Upper lobe of right lung (tissue), 1 donor: ENCODE measurements around the gene LIMD2. TPM values are rescaled to one million over a fixed set of nuclear protein-coding genes. Genes with fewer than 3 reads are reported as not detected.

ENCODE experiments used
- ATAC-seq: fragments of 200-7000 bp; cut with Tn5 transposase; one replicate; pipeline ENCODE4 v1.9.1; 2020; ENCODE audit warnings: mild to moderate bottlenecking, moderate library complexity
- DNase-seq: peaks from one replicate; pipeline ENCODE4 v3.0.0-alpha.2; 2020
- H3K27ac ChIP-seq: fragments of 200-600 bp; one replicate; pipeline ENCODE4 v1.8.0; 2022
- H3K27me3 ChIP-seq: fragments of 200-600 bp; one replicate; pipeline ENCODE4 v1.8.0; 2022; ENCODE audit warnings: mild to moderate bottlenecking
- H3K36me3 ChIP-seq: fragments of 200-600 bp; one replicate; pipeline ENCODE4 v1.8.0; 2022
- H3K4me1 ChIP-seq: fragments of 200-600 bp; one replicate; pipeline ENCODE4 v1.8.0; 2022
- H3K4me3 ChIP-seq: fragments of 200-600 bp; one replicate; pipeline ENCODE4 v1.8.0; 2022; ENCODE audit warnings: mild to moderate bottlenecking
- H3K9me3 ChIP-seq: fragments of 200-600 bp; one replicate; pipeline ENCODE4 v1.8.0; 2022
- CTCF ChIP-seq: fragments of 200-600 bp; IDR thresholded peaks from one replicate; pipeline ENCODE4 v1.8.0; 2022; ENCODE audit warnings: antibody characterized with exemption
- intact Hi-C: fragments of 100-400 bp; cut with DNase I; formaldehyde crosslinking; loops from one replicate; pipeline ENCODE4 v1.11.0; 2022
- total RNA-seq: library from RNA; stranded (reverse); fragmentation: NEBNext Ultra II Directional; extraction: Animal tissue kit (Norgen Biotek cat#: 25700); gene quantifications from one replicate; pipeline ENCODE4 v1.2.1, GENCODE V29; 2021
- donor health status: DM: no; HTN: yes; CAD: no; lungs with severe emphysema.

Gene LIMD2
- total RNA-seq, 1 donor from 2014 or later = 22.9 TPM

DNA sequence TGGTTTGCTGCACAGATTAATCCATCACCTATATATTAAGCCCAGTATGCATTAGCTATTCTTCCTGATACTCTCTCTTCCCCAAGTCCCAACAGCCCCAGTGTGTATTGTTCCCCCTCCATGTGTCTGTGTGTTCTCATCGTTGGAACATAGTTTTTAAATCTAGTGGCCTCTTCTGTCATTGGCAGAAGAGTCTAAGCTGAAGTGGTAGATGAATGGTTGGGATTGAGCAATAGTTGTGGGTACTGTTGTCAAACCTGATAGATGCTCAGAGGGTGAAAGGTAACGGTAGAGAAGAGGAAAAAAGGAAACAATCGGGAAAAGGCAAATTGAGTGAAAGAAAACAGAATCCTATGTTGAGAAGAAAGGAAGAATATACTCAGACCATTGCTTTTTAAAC is 47.8 kb downstream of the LIMD2 start:
- Histone ChIP-seq H3K27ac (no peak overlapping the region), H3K36me3 (peaks cover 34% of the 10 kb centered on the region)

GRCh38 chr17:63649813-63650212 is 50.1 kb downstream of the LIMD2 start:
- Histone ChIP-seq H3K9me3 (no peaks in the 10 kb centered on the region), H3K36me3 (peaks cover 40% of the 10 kb centered on the region), H3K27ac (no peak overlapping the region), H3K4me1 (peaks cover 24% of the 10 kb centered on the region), H3K27me3 (no peaks in the 10 kb centered on the region), H3K4me3 (no peak overlapping the region)
- TF ChIP-seq CTCF = no peak
- ATAC-seq (peak; percentile 75), DNase-seq (no peak)
- intact Hi-C loops = no loop called here

More for the DNA sequence above, 47.8 kb downstream of the LIMD2 start:
- Histone ChIP-seq H3K4me3 (no peak overlapping the region), H3K27me3 (no peaks in the 10 kb centered on the region), H3K9me3 (no peaks in the 10 kb centered on the region), H3K4me1 (peaks cover 8% of the 10 kb centered on the region)
- DNase-seq (no peak), ATAC-seq (no peak)
- TF ChIP-seq CTCF = no peak
- intact Hi-C loops = no loop called here

GRCh38 chr17:63647936-63648335 is 52.0 kb downstream of the LIMD2 start:
- H3K27me3 ChIP-seq = no peaks in the 10 kb centered on the region
- TF ChIP-seq CTCF = no peak
- H3K4me1 ChIP-seq = peaks cover 24% of the 10 kb centered on the region
- H3K9me3 ChIP-seq = no peaks in the 10 kb centered on the region
- no peak overlapping the region for H3K4me3 ChIP-seq
- DNase-seq (no peak), ATAC-seq (no peak)
- H3K27ac ChIP-seq = no peak overlapping the region
- intact Hi-C loops = no loop called here
- H3K36me3 ChIP-seq = peaks cover 32% of the 10 kb centered on the region

DNA sequence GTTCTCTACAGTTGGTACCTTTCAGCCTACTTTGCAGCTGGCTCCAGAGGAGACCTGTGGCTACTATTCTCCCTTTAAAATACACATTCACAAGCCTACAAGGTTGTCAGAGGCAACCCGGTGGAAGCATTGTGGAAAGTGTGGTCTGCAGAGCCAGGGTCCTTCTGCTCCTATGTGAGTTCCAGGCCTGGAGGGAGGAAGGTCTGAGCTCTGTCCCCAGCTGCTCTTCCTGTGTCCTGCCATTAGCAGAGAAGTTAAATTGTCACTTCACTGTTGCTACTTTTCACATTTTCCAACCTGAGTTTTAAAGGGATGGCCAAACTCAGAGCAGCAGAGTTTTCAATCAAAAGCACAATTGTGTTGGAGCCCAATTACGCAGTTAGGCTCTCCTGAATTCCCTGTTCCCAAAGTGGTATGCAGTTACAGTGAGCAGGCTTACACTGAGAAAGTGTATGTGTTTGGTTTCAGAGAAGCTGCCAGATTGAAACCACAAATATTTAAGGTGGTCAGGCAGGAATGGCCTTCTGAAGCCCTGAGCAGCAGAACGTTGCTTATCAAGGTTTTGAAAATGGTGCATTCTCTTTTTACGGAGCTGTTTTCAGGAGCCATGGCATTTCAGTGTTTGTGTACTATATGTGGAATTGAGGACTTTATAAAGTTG is 52.7 kb downstream of the LIMD2 start:
- no peak for TF ChIP-seq CTCF
- ATAC-seq = peak; percentile 79
- intact Hi-C loops = no loop called here
- no peaks in the 10 kb centered on the region for H3K9me3 ChIP-seq
- no peak overlapping the region for H3K4me3 ChIP-seq
- no peak for DNase-seq
- H3K36me3 ChIP-seq = peaks cover 25% of the 10 kb centered on the region
- no peaks in the 10 kb centered on the region for H3K27me3 ChIP-seq
- peaks cover 26% of the 10 kb centered on the region for H3K4me1 ChIP-seq
- H3K27ac ChIP-seq = peak overlapping the region; percentile 18

DNA sequence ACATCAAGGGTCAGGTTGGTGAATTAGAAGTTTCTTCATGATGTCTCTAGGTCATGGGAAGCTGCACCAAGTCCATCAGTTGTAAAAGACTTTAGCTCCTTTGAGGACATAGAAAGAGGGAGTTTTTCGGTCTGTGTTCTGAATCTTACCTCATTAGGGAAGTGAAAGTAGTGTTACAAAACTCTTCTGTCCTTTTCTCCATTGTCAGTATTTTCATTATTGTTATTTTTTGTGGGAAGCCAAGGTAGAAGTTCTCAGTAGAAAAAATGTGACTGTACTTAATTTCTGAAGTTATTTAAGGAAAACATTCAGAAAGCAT is 53.5 kb downstream of the LIMD2 start:
- Histone ChIP-seq H3K36me3 (peaks cover 25% of the 10 kb centered on the region), H3K27ac (peak overlapping the region; percentile 49), H3K4me3 (no peak overlapping the region), H3K4me1 (peaks cover 26% of the 10 kb centered on the region), H3K9me3 (no peaks in the 10 kb centered on the region), H3K27me3 (no peaks in the 10 kb centered on the region)
- intact Hi-C loops = no loop called here
- no peak for TF ChIP-seq CTCF
- ATAC-seq = peak; percentile 27
- DNase-seq = no peak

Other genes starting within 250 kb of the LIMD2 start
- gene ACE, start 223.1 kb downstream of the LIMD2 start, total RNA-seq = 64.1 TPM
- not detected for gene KCNH6, start 176.8 kb downstream of the LIMD2 start, total RNA-seq
- gene DCAF7, start 149.6 kb downstream of the LIMD2 start, total RNA-seq = 79.9 TPM
- gene TACO1, start 99.2 kb downstream of the LIMD2 start, total RNA-seq = 16.1 TPM
- 57.5 TPM for gene MAP3K3, start 77.7 kb downstream of the LIMD2 start, total RNA-seq
- gene STRADA, start 41.7 kb upstream of the LIMD2 start, total RNA-seq = 30.2 TPM
- 91.4 TPM for gene CCDC47, start 73.5 kb upstream of the LIMD2 start, total RNA-seq
- 93.8 TPM for gene DDX42, start 74.0 kb upstream of the LIMD2 start, total RNA-seq
- gene PSMC5, start 127.3 kb upstream of the LIMD2 start, total RNA-seq = 105 TPM
- gene FTSJ3, start 127.5 kb upstream of the LIMD2 start, total RNA-seq = 39.4 TPM
- 74.6 TPM for gene SMARCD2, start 142.6 kb upstream of the LIMD2 start, total RNA-seq
- not detected for gene CSH2, start 173.6 kb upstream of the LIMD2 start, total RNA-seq
- not detected for gene GH2, start 181.8 kb upstream of the LIMD2 start, total RNA-seq
- not detected for gene CSH1, start 196.4 kb upstream of the LIMD2 start, total RNA-seq
- gene CSHL1, start 211.1 kb upstream of the LIMD2 start, total RNA-seq = not detected
- gene GH1, start 218.7 kb upstream of the LIMD2 start, total RNA-seq = not detected
- 4.7 TPM for gene CD79B, start 232.2 kb upstream of the LIMD2 start, total RNA-seq